ENCODE data around the gene MAST1.

Gene MAST1

DNA sequence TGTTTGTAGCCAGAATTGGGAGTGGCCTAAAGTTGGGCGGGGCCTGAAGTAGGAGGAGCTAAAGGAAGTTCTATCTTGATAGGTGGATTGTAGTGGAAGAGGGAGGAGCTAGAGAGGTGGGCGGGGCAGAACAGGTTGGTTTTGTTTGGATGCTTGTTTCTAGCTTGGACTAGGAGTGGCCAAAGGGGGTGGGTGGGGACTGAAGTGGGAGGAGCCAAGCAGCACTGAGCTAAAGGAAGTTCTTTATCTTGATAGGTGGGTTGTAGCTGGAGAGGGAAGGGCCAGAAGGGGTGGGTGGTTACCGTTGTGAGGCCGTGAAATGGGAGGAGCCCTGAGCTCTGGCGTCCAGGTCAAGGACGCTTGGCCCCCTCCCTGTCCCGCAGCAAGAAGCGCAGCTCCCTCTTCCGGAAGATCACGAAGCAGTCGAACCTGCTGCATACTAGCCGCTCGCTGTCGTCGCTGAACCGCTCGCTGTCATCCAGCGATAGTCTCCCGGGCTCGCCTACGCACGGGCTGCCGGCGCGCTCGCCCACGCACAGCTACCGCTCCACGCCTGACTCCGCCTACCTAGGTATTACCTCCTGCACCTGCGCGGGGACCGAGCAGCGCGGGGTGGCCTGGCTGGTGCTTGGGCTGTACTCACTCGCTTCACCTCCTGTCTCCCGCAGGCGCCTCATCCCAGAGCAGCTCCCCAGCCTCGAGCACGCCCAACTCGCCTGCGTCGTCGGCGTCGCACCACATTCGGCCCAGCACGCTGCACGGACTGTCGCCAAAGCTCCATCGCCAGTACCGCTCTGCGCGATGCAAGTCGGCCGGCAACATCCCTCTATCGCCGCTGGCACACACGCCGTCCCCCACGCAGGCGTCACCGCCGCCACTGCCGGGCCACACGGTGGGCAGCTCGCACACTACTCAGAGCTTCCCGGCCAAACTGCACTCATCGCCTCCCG lies 34.9 kb downstream of the MAST1 start:
- H3K36me3 ChIP-seq (ENCODE audit: control insufficient read depth in 2 of 2, insufficient read depth in 2 of 2, low read length in 2 of 2): peaks cover under 1 to 10% of the 10 kb centered on the region in 2 donors
- peak overlapping the region in 1 of 2 donors; percentile 23 for H3K27ac ChIP-seq (ENCODE audit: low read depth in 2 of 2, low read length in 2 of 2)
- H3K27me3 ChIP-seq (ENCODE audit: control insufficient read depth in 2 of 2, insufficient read depth in 2 of 2, low read length in 2 of 2): peaks cover 0 to 2% of the 10 kb centered on the region in 2 donors
- no peaks in the 10 kb centered on the region for H3K4me1 ChIP-seq (ENCODE audit: control insufficient read depth in 2 of 2, insufficient read depth in 2 of 2, low read length in 2 of 2)
- peak overlapping the region; percentile 37 for H3K4me3 ChIP-seq (ENCODE audit: low read length in 2 of 2)
- H3K9me3 ChIP-seq (ENCODE audit: control insufficient read depth in 2 of 2, low read length in 2 of 2): no peaks in the 10 kb centered on the region
- no peak overlapping the region for H3K9ac ChIP-seq (ENCODE audit: low read depth in 1 of 2, low read length in 2 of 2)

DNA sequence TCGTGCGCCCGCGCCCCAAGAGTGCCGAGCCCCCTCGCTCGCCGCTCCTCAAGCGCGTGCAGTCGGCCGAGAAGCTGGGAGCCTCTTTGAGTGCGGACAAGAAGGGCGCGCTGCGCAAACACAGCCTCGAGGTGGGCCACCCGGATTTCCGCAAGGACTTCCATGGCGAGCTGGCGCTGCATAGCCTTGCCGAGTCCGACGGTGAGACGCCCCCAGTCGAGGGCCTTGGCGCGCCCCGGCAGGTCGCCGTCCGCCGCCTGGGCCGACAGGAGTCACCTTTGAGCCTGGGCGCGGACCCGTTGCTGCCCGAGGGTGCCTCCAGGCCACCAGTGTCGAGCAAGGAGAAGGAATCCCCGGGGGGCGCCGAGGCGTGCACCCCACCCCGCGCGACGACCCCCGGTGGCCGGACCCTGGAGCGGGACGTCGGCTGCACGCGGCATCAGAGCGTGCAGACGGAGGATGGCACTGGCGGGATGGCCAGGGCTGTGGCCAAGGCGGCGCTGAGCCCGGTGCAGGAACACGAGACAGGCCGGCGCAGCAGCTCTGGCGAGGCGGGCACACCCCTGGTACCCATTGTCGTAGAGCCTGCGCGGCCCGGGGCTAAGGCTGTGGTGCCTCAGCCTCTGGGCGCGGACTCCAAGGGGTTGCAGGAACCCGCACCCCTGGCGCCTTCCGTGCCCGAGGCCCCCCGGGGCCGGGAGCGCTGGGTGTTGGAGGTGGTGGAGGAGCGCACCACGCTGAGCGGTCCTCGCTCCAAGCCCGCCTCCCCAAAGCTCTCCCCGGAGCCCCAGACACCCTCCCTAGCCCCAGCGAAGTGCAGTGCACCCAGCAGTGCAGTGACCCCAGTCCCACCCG lies 35.8 kb downstream of the MAST1 start:
- Histone ChIP-seq H3K4me1 (ENCODE audit: control insufficient read depth in 2 of 2, insufficient read depth in 2 of 2, low read length in 2 of 2) (no peaks in the 10 kb centered on the region), H3K9me3 (ENCODE audit: control insufficient read depth in 2 of 2, low read length in 2 of 2) (no peaks in the 10 kb centered on the region), H3K27me3 (ENCODE audit: control insufficient read depth in 2 of 2, insufficient read depth in 2 of 2, low read length in 2 of 2) (no peaks in the 10 kb centered on the region), H3K36me3 (ENCODE audit: control insufficient read depth in 2 of 2, insufficient read depth in 2 of 2, low read length in 2 of 2) (peaks cover 6 to 13% of the 10 kb centered on the region in 2 donors), H3K4me3 (ENCODE audit: low read length in 2 of 2) (peak overlapping the region in 1 of 2 donors; percentile 37), H3K27ac (ENCODE audit: low read depth in 2 of 2, low read length in 2 of 2) (no peak overlapping the region), H3K9ac (ENCODE audit: low read depth in 1 of 2, low read length in 2 of 2) (no peak overlapping the region)

DNA sequence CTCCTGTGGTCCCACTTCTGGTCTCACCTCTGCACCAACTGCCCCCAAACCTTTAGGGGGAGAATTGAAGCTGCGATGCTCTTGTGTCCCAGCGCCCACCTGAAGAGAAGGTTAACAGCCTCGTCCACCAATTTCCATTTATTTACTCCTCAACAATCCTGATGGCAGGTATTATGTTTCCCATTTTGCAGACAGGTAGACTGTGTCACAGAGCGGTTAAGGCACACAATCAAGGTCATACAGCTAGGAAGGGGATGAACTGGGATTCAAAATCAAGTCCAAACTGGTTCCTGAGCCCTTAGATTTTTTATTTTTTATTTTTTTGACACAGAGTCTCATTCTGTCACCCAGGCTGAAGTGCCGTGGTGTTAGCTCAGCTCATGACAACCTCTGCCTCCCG lies 36.8 kb downstream of the MAST1 start:
- H3K4me3 ChIP-seq (ENCODE audit: low read length in 2 of 2): no peak overlapping the region
- no peaks in the 10 kb centered on the region for H3K9me3 ChIP-seq (ENCODE audit: control insufficient read depth in 2 of 2, low read length in 2 of 2)
- peaks cover 6 to 13% of the 10 kb centered on the region in 2 donors for H3K36me3 ChIP-seq (ENCODE audit: control insufficient read depth in 2 of 2, insufficient read depth in 2 of 2, low read length in 2 of 2)
- H3K4me1 ChIP-seq (ENCODE audit: control insufficient read depth in 2 of 2, insufficient read depth in 2 of 2, low read length in 2 of 2): no peaks in the 10 kb centered on the region
- H3K9ac ChIP-seq (ENCODE audit: low read depth in 1 of 2, low read length in 2 of 2): no peak overlapping the region
- H3K27me3 ChIP-seq (ENCODE audit: control insufficient read depth in 2 of 2, insufficient read depth in 2 of 2, low read length in 2 of 2): no peaks in the 10 kb centered on the region
- H3K27ac ChIP-seq (ENCODE audit: low read depth in 2 of 2, low read length in 2 of 2): no peak overlapping the region

DNA sequence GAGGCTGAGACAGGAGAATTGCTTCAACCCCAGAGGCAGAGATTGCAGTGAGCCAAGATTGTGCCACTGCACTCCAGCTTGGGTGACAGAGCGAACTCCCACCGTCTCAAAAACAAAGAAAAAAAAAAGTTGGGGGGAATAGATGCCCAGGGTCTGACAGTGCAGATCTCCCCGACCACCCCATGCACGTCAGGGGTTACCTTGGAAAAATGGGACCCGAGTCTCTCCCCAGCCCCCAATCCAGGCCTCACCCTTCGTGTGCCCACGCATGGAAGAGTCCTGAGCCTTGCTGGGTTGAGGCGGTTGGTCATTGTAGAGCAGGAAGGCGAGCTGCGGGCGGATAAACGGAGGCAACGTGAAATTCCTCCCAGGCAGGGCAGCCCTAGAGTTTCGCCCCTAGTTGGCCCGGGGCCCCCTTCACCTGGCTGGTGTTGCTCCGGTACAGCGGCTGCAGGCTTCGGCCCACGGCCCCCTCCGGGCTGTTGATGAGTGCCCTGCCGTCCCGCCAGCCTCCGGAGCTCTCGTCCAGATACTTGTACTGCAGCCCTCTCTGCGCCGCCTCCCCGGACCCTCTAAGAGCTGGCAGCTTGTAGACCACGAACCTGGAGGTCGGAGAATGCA lies 42.3 kb downstream of the MAST1 start:
- Histone ChIP-seq H3K9ac (ENCODE audit: low read depth in 1 of 2, low read length in 2 of 2) (peak overlapping the region; percentile 87 to 88), H3K9me3 (ENCODE audit: control insufficient read depth in 2 of 2, low read length in 2 of 2) (peaks cover 0 to 5% of the 10 kb centered on the region in 2 donors), H3K4me3 (ENCODE audit: low read length in 2 of 2) (peak overlapping the region; percentile 83 to 89), H3K36me3 (ENCODE audit: control insufficient read depth in 2 of 2, insufficient read depth in 2 of 2, low read length in 2 of 2) (peaks cover 6 to 13% of the 10 kb centered on the region in 2 donors), H3K27me3 (ENCODE audit: control insufficient read depth in 2 of 2, insufficient read depth in 2 of 2, low read length in 2 of 2) (no peaks in the 10 kb centered on the region), H3K4me1 (ENCODE audit: control insufficient read depth in 2 of 2, insufficient read depth in 2 of 2, low read length in 2 of 2) (peaks cover 13 to 14% of the 10 kb centered on the region in 2 donors), H3K27ac (ENCODE audit: low read depth in 2 of 2, low read length in 2 of 2) (peak overlapping the region; percentile 80 to 84)

DNA sequence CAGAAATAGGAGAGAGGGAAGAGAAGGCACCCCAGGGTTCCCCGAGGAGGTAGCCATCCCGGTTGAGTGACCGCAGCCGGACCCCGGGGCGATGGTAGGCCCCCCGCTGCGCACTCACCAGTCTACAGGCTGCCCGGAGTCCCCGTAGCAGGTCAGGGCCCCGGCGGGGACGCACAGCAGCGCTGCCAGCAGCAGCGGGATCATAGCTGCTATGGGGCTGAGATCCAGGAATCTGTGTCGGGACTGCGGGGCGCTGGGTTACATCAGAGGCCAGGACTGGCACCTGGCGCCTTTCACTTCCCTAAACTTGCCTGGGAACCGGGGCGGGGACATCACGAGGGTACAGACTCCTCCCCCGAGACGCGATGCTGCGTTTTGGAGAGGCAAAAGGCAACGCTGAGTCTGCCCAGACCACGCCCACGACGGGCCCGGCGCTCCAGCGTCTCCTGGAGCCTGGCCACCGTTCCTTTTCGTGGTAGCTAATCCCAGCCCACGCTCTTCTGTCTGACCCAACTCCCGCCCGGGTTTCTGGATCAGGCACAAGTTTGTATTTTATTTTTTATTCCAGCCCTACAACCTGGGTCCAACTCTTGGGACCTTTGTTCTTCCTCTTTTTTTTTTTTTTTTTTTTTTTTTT lies 43.0 kb downstream of the MAST1 start, which contains the start of gene DNASE2:
Gene DNASE2 (minus strand): TSS at position 278 of the 637 bp plus-strand sequence. CDS start 74 bp downstream, at position 204.
- Histone ChIP-seq H3K9ac (ENCODE audit: low read depth in 1 of 2, low read length in 2 of 2) (peak within 1 kb of the TSS; percentile 87 to 88), H3K4me3 (ENCODE audit: low read length in 2 of 2) (peak within 1 kb of the TSS; percentile 83 to 89), H3K27me3 (ENCODE audit: control insufficient read depth in 2 of 2, insufficient read depth in 2 of 2, low read length in 2 of 2) (no peaks in the 10 kb centered on the region)

DNA sequence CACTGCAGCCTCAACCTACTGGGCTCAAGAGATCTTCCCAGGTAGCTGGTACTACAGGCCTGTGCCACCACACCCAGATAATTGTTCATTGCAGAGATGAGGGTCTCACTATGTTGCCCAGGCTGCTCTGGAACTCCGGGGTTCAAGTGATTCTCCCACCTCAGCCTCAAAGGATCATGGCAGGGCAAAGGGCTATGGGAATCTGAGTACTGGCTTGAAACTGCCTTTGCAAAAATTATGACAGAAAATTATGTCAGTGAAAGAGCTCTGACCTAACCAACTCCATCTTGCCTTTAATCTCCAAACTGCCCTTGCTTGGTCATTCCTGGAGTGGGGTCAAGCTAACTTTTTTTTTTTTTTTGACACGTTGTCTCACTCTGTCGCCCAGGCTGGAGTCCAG lies 44.3 kb downstream of the MAST1 start:
- no peak overlapping the region for H3K9ac ChIP-seq (ENCODE audit: low read depth in 1 of 2, low read length in 2 of 2)
- H3K27ac ChIP-seq (ENCODE audit: low read depth in 2 of 2, low read length in 2 of 2): no peak overlapping the region
- H3K4me1 ChIP-seq (ENCODE audit: control insufficient read depth in 2 of 2, insufficient read depth in 2 of 2, low read length in 2 of 2): peaks cover 13 to 16% of the 10 kb centered on the region in 2 donors
- H3K36me3 ChIP-seq (ENCODE audit: control insufficient read depth in 2 of 2, insufficient read depth in 2 of 2, low read length in 2 of 2): peaks cover 6 to 7% of the 10 kb centered on the region in 2 donors
- H3K9me3 ChIP-seq (ENCODE audit: control insufficient read depth in 2 of 2, low read length in 2 of 2): peaks cover 0 to 5% of the 10 kb centered on the region in 2 donors
- H3K4me3 ChIP-seq (ENCODE audit: low read length in 2 of 2): no peak overlapping the region
- H3K27me3 ChIP-seq (ENCODE audit: control insufficient read depth in 2 of 2, insufficient read depth in 2 of 2, low read length in 2 of 2): no peaks in the 10 kb centered on the region

More for the DNA sequence above, 43.0 kb downstream of the MAST1 start, which contains the start of gene DNASE2:
- Histone ChIP-seq H3K4me1 (ENCODE audit: control insufficient read depth in 2 of 2, insufficient read depth in 2 of 2, low read length in 2 of 2) (peaks cover 13 to 16% of the 10 kb centered on the region in 2 donors), H3K36me3 (ENCODE audit: control insufficient read depth in 2 of 2, insufficient read depth in 2 of 2, low read length in 2 of 2) (peaks cover 6 to 8% of the 10 kb centered on the region in 2 donors), H3K27ac (ENCODE audit: low read depth in 2 of 2, low read length in 2 of 2) (peak within 1 kb of the TSS; percentile 80 to 84), H3K9me3 (ENCODE audit: control insufficient read depth in 2 of 2, low read length in 2 of 2) (peaks cover 0 to 5% of the 10 kb centered on the region in 2 donors)

DNA sequence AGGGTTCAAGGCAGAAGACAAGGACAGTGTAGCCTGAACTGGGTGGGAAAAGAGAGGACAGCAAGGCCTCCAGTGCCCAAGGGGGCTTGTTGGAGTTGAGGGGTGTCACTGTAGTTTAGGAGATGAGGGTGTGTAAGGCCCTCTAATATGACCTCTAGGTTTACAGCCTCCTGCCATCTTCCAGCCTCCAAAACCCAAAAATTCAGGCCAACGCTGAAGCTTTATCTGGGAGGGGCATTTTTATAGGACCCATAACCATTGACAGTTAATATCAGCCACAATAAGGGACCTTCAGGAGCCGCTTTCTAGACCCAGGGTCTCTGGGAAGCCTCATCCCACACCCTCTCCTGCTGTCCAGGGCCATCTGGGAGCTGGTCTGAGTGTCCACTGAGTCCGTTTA lies 45.9 kb downstream of the MAST1 start:
- Histone ChIP-seq H3K4me1 (ENCODE audit: control insufficient read depth in 2 of 2, insufficient read depth in 2 of 2, low read length in 2 of 2) (peaks cover 13 to 16% of the 10 kb centered on the region in 2 donors), H3K36me3 (ENCODE audit: control insufficient read depth in 2 of 2, insufficient read depth in 2 of 2, low read length in 2 of 2) (no peaks in the 10 kb centered on the region), H3K9ac (ENCODE audit: low read depth in 1 of 2, low read length in 2 of 2) (no peak overlapping the region), H3K4me3 (ENCODE audit: low read length in 2 of 2) (no peak overlapping the region), H3K27ac (ENCODE audit: low read depth in 2 of 2, low read length in 2 of 2) (no peak overlapping the region), H3K27me3 (ENCODE audit: control insufficient read depth in 2 of 2, insufficient read depth in 2 of 2, low read length in 2 of 2) (no peaks in the 10 kb centered on the region), H3K9me3 (ENCODE audit: control insufficient read depth in 2 of 2, low read length in 2 of 2) (peaks cover 0 to 5% of the 10 kb centered on the region in 2 donors)

DNA sequence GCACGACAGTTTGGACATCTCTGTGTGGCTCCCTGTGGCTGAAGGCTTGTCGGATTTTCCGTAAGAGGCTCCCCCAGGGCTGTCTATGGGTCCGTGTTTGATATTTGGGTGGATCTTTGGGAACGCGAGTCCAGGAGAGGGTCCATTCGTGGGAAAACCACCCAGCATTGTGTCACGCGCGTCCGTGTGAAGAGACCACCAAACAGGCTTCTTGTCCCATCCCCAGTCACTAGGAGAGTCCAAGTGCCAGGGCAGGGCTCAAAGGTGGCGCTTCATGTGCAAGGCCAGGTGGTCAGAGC lies 46.3 kb downstream of the MAST1 start:
- peaks cover 0 to 5% of the 10 kb centered on the region in 2 donors for H3K9me3 ChIP-seq (ENCODE audit: control insufficient read depth in 2 of 2, low read length in 2 of 2)
- H3K36me3 ChIP-seq (ENCODE audit: control insufficient read depth in 2 of 2, insufficient read depth in 2 of 2, low read length in 2 of 2): no peaks in the 10 kb centered on the region
- H3K4me3 ChIP-seq (ENCODE audit: low read length in 2 of 2): peak overlapping the region; percentile 36 to 56
- H3K27me3 ChIP-seq (ENCODE audit: control insufficient read depth in 2 of 2, insufficient read depth in 2 of 2, low read length in 2 of 2): no peaks in the 10 kb centered on the region
- peaks cover 13 to 16% of the 10 kb centered on the region in 2 donors for H3K4me1 ChIP-seq (ENCODE audit: control insufficient read depth in 2 of 2, insufficient read depth in 2 of 2, low read length in 2 of 2)
- no peak overlapping the region for H3K9ac ChIP-seq (ENCODE audit: low read depth in 1 of 2, low read length in 2 of 2)
- H3K27ac ChIP-seq (ENCODE audit: low read depth in 2 of 2, low read length in 2 of 2): peak overlapping the region; percentile 23 to 25

DNA sequence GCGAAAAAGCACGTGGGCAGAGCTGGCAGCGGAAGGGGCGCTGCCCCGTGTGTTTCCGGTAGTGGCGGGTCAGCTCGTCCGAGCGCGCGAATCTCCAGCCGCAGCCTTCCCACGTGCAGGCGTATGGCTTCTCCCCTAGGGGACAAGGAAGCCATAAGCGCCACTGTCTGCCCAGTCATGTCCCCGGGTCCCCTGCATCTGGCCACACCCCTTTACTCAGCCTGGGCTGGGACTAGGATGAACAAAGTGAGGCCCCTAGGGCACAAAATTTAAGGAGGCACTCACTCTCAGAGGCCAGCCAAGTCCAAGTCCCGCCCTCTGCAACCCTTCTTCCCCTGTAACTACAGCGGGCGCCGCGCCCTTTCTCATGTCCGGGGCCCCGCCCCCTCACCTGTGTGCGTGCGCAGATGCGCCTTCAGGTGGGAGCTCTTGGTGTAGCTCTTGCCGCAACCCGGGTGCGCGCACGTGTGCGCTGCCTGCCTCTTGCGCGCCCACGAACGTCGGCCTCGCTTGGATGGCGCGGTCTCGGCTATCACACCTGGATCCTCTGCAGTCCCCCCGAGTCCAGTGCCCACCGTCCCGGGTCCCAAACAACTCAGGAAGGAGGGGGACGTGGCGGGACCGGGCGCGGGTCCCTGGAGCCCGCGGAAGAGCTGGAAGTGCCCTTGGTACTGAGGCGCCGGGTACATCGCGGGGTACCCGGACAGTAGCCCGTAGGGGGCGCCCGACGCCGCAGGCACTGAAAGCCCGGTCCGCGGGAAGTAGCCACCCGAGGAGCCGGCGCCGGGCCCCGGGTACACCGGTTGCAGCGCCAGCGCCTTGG lies 46.8 kb downstream of the MAST1 start:
- peak overlapping the region in 1 of 2 donors; percentile 49 for H3K9ac ChIP-seq (ENCODE audit: low read depth in 1 of 2, low read length in 2 of 2)
- H3K27ac ChIP-seq (ENCODE audit: low read depth in 2 of 2, low read length in 2 of 2): peak overlapping the region; percentile 23 to 25
- H3K4me1 ChIP-seq (ENCODE audit: control insufficient read depth in 2 of 2, insufficient read depth in 2 of 2, low read length in 2 of 2): peaks cover 13 to 16% of the 10 kb centered on the region in 2 donors
- no peaks in the 10 kb centered on the region for H3K27me3 ChIP-seq (ENCODE audit: control insufficient read depth in 2 of 2, insufficient read depth in 2 of 2, low read length in 2 of 2)
- peaks cover 0 to 5% of the 10 kb centered on the region in 2 donors for H3K9me3 ChIP-seq (ENCODE audit: control insufficient read depth in 2 of 2, low read length in 2 of 2)
- H3K4me3 ChIP-seq (ENCODE audit: low read length in 2 of 2): peak overlapping the region; percentile 45 to 56
- no peaks in the 10 kb centered on the region for H3K36me3 ChIP-seq (ENCODE audit: control insufficient read depth in 2 of 2, insufficient read depth in 2 of 2, low read length in 2 of 2)

Data from mucosa of rectum (tissue), 2 donors.